H1 (cell line): Measurements from ENCODE around the gene ZBED4. TPM values are rescaled to one million over a fixed set of nuclear protein-coding genes. Genes with fewer than 3 reads are reported as not detected.

ENCODE experiments used
- CTCF ChIA-PET: fragments of 300-600 bp; sonication (Branson Sonifier 250); formaldehyde crosslinking; loops from one replicate; lab custom pipeline; 2021; ENCODE audit not compliant: partially characterized antibody; lab: Charles Lee
- POLR2A ChIA-PET: fragments of 300-600 bp; sonication (Branson Sonifier 250); formaldehyde crosslinking; loops from one replicate; lab custom pipeline; 2021; ENCODE audit warnings: inconsistent platforms; ENCODE audit not compliant: partially characterized antibody; lab: Charles Lee
- DNase-seq, 2 experiments: peaks; one replicate each; pipeline versions ENCODE4 v3.0.0 to v3.0.0-alpha.2; 2010 to 2022; ENCODE audit warnings: low spot score in 2 of 2, low read depth in 1 of 2, mixed read lengths in 1 of 2
- FAIRE-seq: peaks from 2 replicates; lab custom pipeline; 2011; peaks lifted over from hg19 to GRCh38; lab: Jason Lieb, UNC
- H2AFZ ChIP-seq: 2 replicates; pipeline ENCODE4 v1.8.1; 2012; ENCODE audit warnings: low read length, inconsistent platforms
- H2AK5ac ChIP-seq: 2 replicates; pipeline ENCODE4 v1.6.1; 2013; ENCODE audit warnings: low read depth, low read length
- H2BK120ac ChIP-seq: replicated peaks from 2 replicates; pipeline ENCODE3; 2013; ENCODE audit warnings: low read depth, low read length, inconsistent platforms
- H2BK12ac ChIP-seq: 2 replicates; pipeline ENCODE4 v1.6.1; 2013; ENCODE audit warnings: low read depth, low read length
- H2BK15ac ChIP-seq: 2 replicates; pipeline ENCODE4 v1.6.1; 2013; ENCODE audit warnings: low read length
- H2BK20ac ChIP-seq: 2 replicates; pipeline ENCODE4 v1.6.1; 2013; ENCODE audit warnings: low read length
- H2BK5ac ChIP-seq: 2 replicates; pipeline ENCODE4 v1.6.1; 2013; ENCODE audit warnings: low read depth, low read length
- H3K14ac ChIP-seq: 2 replicates; pipeline ENCODE4 v1.6.1; 2013; ENCODE audit warnings: inconsistent platforms; ENCODE audit not compliant: insufficient read length
- H3K18ac ChIP-seq: 2 replicates; pipeline ENCODE4 v1.6.1; 2013; ENCODE audit warnings: low read length; ENCODE audit errors: extremely low read depth
- H3K23ac ChIP-seq: 2 replicates; pipeline ENCODE4 v1.6.1; 2013; ENCODE audit warnings: inconsistent platforms; ENCODE audit not compliant: insufficient read length
- H3K23me2 ChIP-seq: 2 replicates; pipeline ENCODE4 v1.6.1; 2013; ENCODE audit warnings: low read depth, low read length
- H3K27ac ChIP-seq: 2 replicates; pipeline ENCODE4 v1.6.1; 2011; ENCODE audit warnings: low read depth, low read length, inconsistent platforms
- H3K27me3 ChIP-seq, 4 experiments: replicated peaks in 1 of 4; 1 replicate in 1 of 4; 2 replicates in 3 of 4; pipeline versions ENCODE4 v1.6.1 to v1.8.1; 2011 to 2013; ENCODE audit warnings: low read length in 3 of 4, mild to moderate bottlenecking in 3 of 4, inconsistent platforms in 2 of 4, mixed read lengths in 2 of 4, moderate library complexity in 1 of 4; ENCODE audit not compliant: control insufficient read depth in 3 of 4, insufficient read depth in 3 of 4; ENCODE audit errors: extremely low read depth in 1 of 4
- H3K36me3 ChIP-seq, 4 experiments: 2 replicates each; pipeline versions ENCODE4 v1.6.1 to v1.8.1; 2011 to 2013; ENCODE audit warnings: mild to moderate bottlenecking in 4 of 4, low read length in 3 of 4, moderate library complexity in 2 of 4, control low read depth in 1 of 4, inconsistent platforms in 1 of 4; ENCODE audit not compliant: insufficient read depth in 4 of 4, control insufficient read depth in 2 of 4
- H3K4ac ChIP-seq: replicated peaks from 2 replicates; pipeline ENCODE3; 2013; ENCODE audit warnings: low read length, low read depth, mixed read lengths, inconsistent platforms; ENCODE audit not compliant: insufficient read length
- H3K4me1 ChIP-seq, 4 experiments: replicated peaks in 1 of 4; 1 replicate in 1 of 4; 2 replicates in 3 of 4; pipeline versions ENCODE4 v1.6.1 to v1.8.1; 2011 to 2013; ENCODE audit warnings: low read length in 3 of 4, inconsistent platforms in 2 of 4, mixed read lengths in 1 of 4; ENCODE audit not compliant: insufficient read depth in 4 of 4, control insufficient read depth in 3 of 4
- H3K4me2 ChIP-seq, 2 experiments: 2 replicates each; pipeline versions ENCODE4 v1.6.1 to v1.8.1; 2011 to 2013; ENCODE audit warnings: low read depth in 2 of 2, low read length in 2 of 2, control low read depth in 1 of 2, inconsistent platforms in 1 of 2, mild to moderate bottlenecking in 1 of 2; ENCODE audit not compliant: insufficient read depth in 1 of 2
- H3K4me3 ChIP-seq, 4 experiments: fragments of 200-600, 300-600 bp in 1 of 4; sonication (generic), shearing (Covaris generic), sonication (Bioruptor Twin) in 1 of 4; 2 replicates each; pipeline versions ENCODE4 v1.5.1 to v1.8.1; 2011 to 2016; ENCODE audit warnings: low read length in 4 of 4, low read depth in 3 of 4, control low read depth in 2 of 4, inconsistent platforms in 2 of 4, mild to moderate bottlenecking in 2 of 4, mixed read lengths in 1 of 4, moderate library complexity in 1 of 4; ENCODE audit not compliant: insufficient read depth in 2 of 4; ENCODE audit errors: extremely low read depth in 1 of 4
- H3K56ac ChIP-seq: replicated peaks from 2 replicates; pipeline ENCODE3; 2013; ENCODE audit warnings: low read depth, mild to moderate bottlenecking, mixed read lengths, low read length, inconsistent platforms; ENCODE audit not compliant: insufficient read length
- H3K79me1 ChIP-seq: 2 replicates; pipeline ENCODE4 v1.6.1; 2013; ENCODE audit warnings: low read depth, low read length, control low read depth
- H3K79me2 ChIP-seq, 2 experiments: 2 replicates each; pipeline versions ENCODE4 v1.6.1 to v1.8.1; 2012 to 2013; ENCODE audit warnings: low read length in 2 of 2, mild to moderate bottlenecking in 2 of 2, inconsistent platforms in 1 of 2; ENCODE audit not compliant: insufficient read depth in 2 of 2, control insufficient read depth in 1 of 2
- H3K9ac ChIP-seq, 4 experiments: replicated peaks in 1 of 4; 1 replicate in 1 of 4; 2 replicates in 3 of 4; pipeline versions ENCODE4 v1.6.1 to v1.8.1; 2011 to 2013; ENCODE audit warnings: low read depth in 3 of 4, low read length in 3 of 4, control low read depth in 2 of 4, mild to moderate bottlenecking in 2 of 4, moderate library complexity in 2 of 4, inconsistent platforms in 1 of 4; ENCODE audit errors: extremely low read depth in 1 of 4
- H3K9me3 ChIP-seq, 2 experiments: 2 replicates each; pipeline versions ENCODE4 v1.6.1 to v1.8.1; 2012 to 2013; ENCODE audit warnings: mild to moderate bottlenecking in 2 of 2, moderate library complexity in 2 of 2, control low read depth in 1 of 2, inconsistent platforms in 1 of 2, low read depth in 1 of 2, low read length in 1 of 2, mixed read lengths in 1 of 2; ENCODE audit not compliant: insufficient read depth in 2 of 2
- H4K20me1 ChIP-seq, 2 experiments: replicated peaks in 1 of 2; 2 replicates each; pipeline versions ENCODE3 to v1.8.1; 2011 to 2013; ENCODE audit warnings: inconsistent platforms in 2 of 2, low read length in 2 of 2, mild to moderate bottlenecking in 1 of 2; ENCODE audit not compliant: insufficient read depth in 2 of 2, control insufficient read depth in 1 of 2
- H4K5ac ChIP-seq: 2 replicates; pipeline ENCODE4 v1.6.1; 2013; ENCODE audit warnings: low read length, low read depth, mixed read lengths, inconsistent platforms; ENCODE audit not compliant: insufficient read length
- H4K8ac ChIP-seq: 2 replicates; pipeline ENCODE4 v1.8.0; 2013; ENCODE audit warnings: mild to moderate bottlenecking, moderate library complexity, low read length, inconsistent platforms; ENCODE audit not compliant: insufficient read depth; ENCODE audit errors: extremely low read depth
- H4K91ac ChIP-seq: replicated peaks from 2 replicates; pipeline ENCODE3; 2013; ENCODE audit warnings: low read length, mixed read lengths, inconsistent platforms; ENCODE audit not compliant: insufficient read length
- BCL11A ChIP-seq, 2 experiments: IDR thresholded peaks; one replicate each; pipeline ENCODE4 v1.6.1; 2011; ENCODE audit warnings: low read depth in 2 of 2, low read length in 2 of 2, mild to moderate bottlenecking in 2 of 2
- BRCA1 ChIP-seq: IDR thresholded peaks from 2 replicates; pipeline ENCODE4 v1.6.1; 2012; ENCODE audit warnings: low read depth, low read length, improper control_type of control experiment
- CBX5 ChIP-seq: fragments of 300-800, 300-1000 bp; sonication (generic); IDR thresholded peaks from 2 replicates; pipeline ENCODE4 v1.7.1; 2016; ENCODE audit warnings: antibody characterized with exemption, low read length, low read depth
- CEBPB ChIP-seq: IDR thresholded peaks from 2 replicates; pipeline ENCODE4 v1.6.1; 2012; ENCODE audit warnings: low read depth, low read length
- CREB1 ChIP-seq: IDR thresholded peaks from 2 replicates; pipeline ENCODE4 v1.6.1; 2012; ENCODE audit warnings: inconsistent platforms
- KDM1A ChIP-seq: fragments of 200-600, 300-600 bp; sonication (generic); IDR thresholded peaks from 2 replicates; pipeline ENCODE4 v1.7.1; 2016; ENCODE audit warnings: mild to moderate bottlenecking, low read length, borderline replicate concordance
- POLR2A ChIP-seq, 2 experiments: IDR thresholded peaks; 1 replicate in 1 of 2; 2 replicates in 1 of 2; pipeline ENCODE4 v1.6.1; 2011; ENCODE audit warnings: low read depth in 2 of 2, low read length in 2 of 2, mild to moderate bottlenecking in 2 of 2; ENCODE audit errors: control extremely low read depth in 1 of 2
- RBBP5 ChIP-seq: IDR thresholded peaks from 2 replicates; pipeline ENCODE4 v1.7.1; 2012; ENCODE audit warnings: low read depth, mild to moderate bottlenecking, inconsistent platforms, low read length, moderate library complexity, borderline replicate concordance
- RFX5 ChIP-seq: IDR thresholded peaks from 2 replicates; pipeline ENCODE4 v1.6.1; 2011; ENCODE audit warnings: low read depth, low read length, improper control_type of control experiment, borderline replicate concordance
- RNF2 ChIP-seq: fragments of 200-900, 300-1000 bp; sonication (generic); IDR thresholded peaks from 2 replicates; pipeline ENCODE4 v1.7.1; 2016; ENCODE audit warnings: borderline replicate concordance, low read depth, mild to moderate bottlenecking, antibody characterized with exemption, low read length; ENCODE audit not compliant: poor library complexity, severe bottlenecking; ENCODE audit errors: missing control alignments
- SIN3A ChIP-seq, 2 experiments: IDR thresholded peaks in 1 of 2; conservative IDR thresholded peaks in 1 of 2; 2 replicates each; pipeline ENCODE4 v1.6.1; 2011 to 2012; ENCODE audit warnings: low read length in 2 of 2, improper control_type of control experiment in 1 of 2, low read depth in 1 of 2, mild to moderate bottlenecking in 1 of 2
- SP1 ChIP-seq: IDR thresholded peaks from 2 replicates; pipeline ENCODE4 v1.6.1; 2011; ENCODE audit warnings: low read depth, low read length
- SUZ12 ChIP-seq: fragments of 200-600 bp; sonication (generic); IDR thresholded peaks from 2 replicates; pipeline ENCODE4 v1.6.1; 2012; ENCODE audit warnings: mild to moderate bottlenecking, inconsistent platforms, low read length, moderate library complexity, mixed read lengths
- WGBS, 2 experiments: shearing (Covaris generic) in 1 of 2; methylation state at CpG; one replicate each; pipeline versions ENCODE4 v1.1.6 to v1.1.7; 2013 to 2015; ENCODE audit warnings: low lambda C conversion rate in 2 of 2, mixed read lengths in 2 of 2, inconsistent platforms in 1 of 2, low coverage in 1 of 2, missing lambda C conversion rate in 1 of 2; ENCODE audit not compliant: insufficient replicate concordance in 2 of 2, insufficient coverage in 1 of 2, insufficient read length in 1 of 2; ENCODE audit errors: extremely low coverage in 1 of 2, missing lambda C conversion rate in 1 of 2; 5-methylcytosine and 5-hydroxymethylcytosine counted together
- polyA plus RNA-seq, 7 experiments: library from polyadenylated mRNA; depleted of rRNA in 3 of 7; stranded (reverse) in 5 of 7; unstranded in 2 of 7; fragments of >200 nt in 5 of 7; fragments of 200-250 nt in 2 of 7; gene quantifications; 1 replicate in 5 of 7; 2 replicates in 1 of 7; 4 replicates in 1 of 7; pipeline versions ENCODE4 v1.2.1 to v1.2.3, GENCODE V29; 2011 to 2013; ENCODE audit warnings: missing spikeins in 2 of 7, mixed read lengths in 2 of 7
- total RNA-seq: library from RNA; stranded (reverse); fragmentation: NEBNext Ultra II Directional; extraction: Animal tissue kit (Norgen Biotek cat#: 25700); gene quantifications from 2 replicates; pipeline ENCODE4 v1.2.1, GENCODE V29; 2021

The ZBED4 gene
- total and polyA plus RNA-seq, 2 of the 8 experiments (the other 6 are each of a cell fraction or from before 2014, with no cell fraction given): 11.0 to 28.3 TPM

GRCh38 chr22:49845666-49846459, 7.8 kb upstream of the ZBED4 start:
- Histone ChIP-seq H3K56ac (no peak overlapping the region), H2BK5ac (no peak overlapping the region), H4K20me1 (peaks cover 0 to 8% of the 10 kb centered on the region in 2 experiments), H3K9ac (no peak overlapping the region), H2AK5ac (no peak overlapping the region), H3K79me1 (no peaks in the 10 kb centered on the region), H3K23me2 (peaks cover 13% of the 10 kb centered on the region; the same call in 1 of the 2 replicates), H3K14ac (no peak overlapping the region), H3K23ac (no peak overlapping the region), H3K4ac (no peak overlapping the region), H2BK12ac (no peak overlapping the region), H4K91ac (no peak overlapping the region), H3K4me1 (peaks cover 0 to 6% (median 2%) of the 10 kb centered on the region in 4 experiments; a peak in 4 of 7 replicates), H3K9me3 (no peaks in the 10 kb centered on the region), H3K4me2 (no peak overlapping the region), H3K4me3 (no peak overlapping the region), H3K27ac (no peak overlapping the region), H4K5ac (no peak overlapping the region), H4K8ac (no peak overlapping the region), H2BK20ac (no peak overlapping the region), H2BK120ac (no peak overlapping the region), H3K18ac (no peak overlapping the region), H3K36me3 (peaks cover 0 to 16% (median 0%) of the 10 kb centered on the region in 4 experiments; a peak in 1 of 8 replicates), H3K27me3 (peaks cover 37 to 57% (median 50%) of the 10 kb centered on the region in 4 experiments), H2BK15ac (no peak overlapping the region), H2AFZ (no peak overlapping the region), H3K79me2 (no peaks in the 10 kb centered on the region)
- CTCF ChIA-PET: interaction anchor here (0.6 to 1.2 kb wide), 3 partner anchors 25 to 640 kb away, joined by 3 to 5 read pairs (median 3); no protein-coding TSS in a partner anchor
- no peak for FAIRE-seq
- WGBS, 2 experiments: 86% methylated on average over 19 of the region's 19 CpGs; no CpG with 5 or more reads in 1 of the 2 experiments
- no peak for DNase-seq
- POLR2A ChIA-PET: interaction anchor here (1.2 to 1.3 kb wide), 2 partner anchors 9 to 10 kb away, joined by 4 read pairs; no protein-coding TSS in a partner anchor
- no peak for TF ChIP-seq SIN3A (conservative IDR thresholded peaks at IDR 0.05 in 1 of 2, IDR thresholded peaks at IDR 0.05 in 1 of 2; ENCODE audit: low read depth in 1 of 2, low read length in 2 of 2)
- TF ChIP-seq KDM1A: no peak
- TF ChIP-seq BRCA1: no peak
- no peak for TF ChIP-seq POLR2A (IDR thresholded peaks at IDR 0.05; ENCODE audit: control extremely low read depth in 1 of 2, low read depth in 2 of 2, low read length in 2 of 2)
- TF ChIP-seq RNF2: no peak
- no peak for TF ChIP-seq RFX5
- no peak for TF ChIP-seq CEBPB
- TF ChIP-seq SUZ12: no peak
- TF ChIP-seq SP1: no peak
- no peak for TF ChIP-seq CBX5
- TF ChIP-seq CREB1: no peak
- no peak for TF ChIP-seq BCL11A (IDR thresholded peaks at IDR 0.05; ENCODE audit: low read depth in 2 of 2, low read length in 2 of 2)
- no peak for TF ChIP-seq RBBP5
